Measurements from ENCODE around the gene ARHGEF39.
"Not testable (repeated sequence)": the region's sequence is repeated elsewhere in the genome, so short reads cannot be mapped to it uniquely, and the experiment has no call there.

ARHGEF39 gene

DNA sequence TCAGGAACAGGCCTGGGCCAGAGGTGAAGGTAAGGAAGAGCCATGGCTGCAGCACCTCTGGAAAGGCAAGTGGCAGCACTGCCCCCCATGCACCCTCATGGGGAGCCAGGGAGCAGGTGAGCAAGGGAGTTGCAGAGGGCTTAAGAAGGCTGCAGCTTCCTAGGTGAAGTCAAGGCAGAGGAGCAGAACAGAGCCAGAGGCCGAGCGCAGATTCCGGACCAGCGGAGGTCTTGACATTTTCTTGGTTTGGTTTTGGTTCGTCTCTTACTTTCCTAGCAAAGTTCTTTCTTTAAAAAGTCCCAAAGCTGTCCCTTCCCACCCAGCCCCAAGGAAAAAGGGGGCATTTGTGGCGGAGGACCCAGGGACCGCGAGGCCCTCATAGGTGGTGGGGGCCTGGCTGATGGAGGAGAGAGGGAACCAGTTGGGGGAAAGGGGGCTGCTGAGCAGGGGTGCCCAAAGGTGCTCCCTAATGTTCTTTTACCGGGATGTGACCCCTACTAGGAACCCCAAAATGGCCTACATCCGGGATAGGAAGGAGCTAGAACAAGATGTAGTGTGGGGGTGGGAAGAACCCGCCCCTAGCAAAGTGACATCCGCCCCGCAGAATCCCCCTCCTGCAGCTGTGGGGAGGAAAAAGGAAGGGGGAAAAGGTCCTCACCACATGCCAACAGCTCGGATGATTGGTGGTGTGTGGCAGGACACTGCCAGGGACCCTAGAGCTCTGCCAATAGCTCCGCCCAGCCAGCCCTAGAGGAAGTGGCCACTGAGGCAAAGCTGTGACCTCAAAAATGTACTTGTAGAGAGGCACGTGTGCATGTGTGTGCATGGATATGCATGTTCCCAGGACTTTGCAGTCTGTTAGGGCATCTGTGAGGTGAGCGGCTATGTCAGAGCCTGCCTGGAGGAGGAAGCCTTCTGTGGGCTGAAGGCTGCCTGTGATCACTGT lies 45.9 kb downstream of the ARHGEF39 start:
- peak; percentile 29 to 33 for DNase-seq (ENCODE audit: low read depth in 2 of 2)

DNA sequence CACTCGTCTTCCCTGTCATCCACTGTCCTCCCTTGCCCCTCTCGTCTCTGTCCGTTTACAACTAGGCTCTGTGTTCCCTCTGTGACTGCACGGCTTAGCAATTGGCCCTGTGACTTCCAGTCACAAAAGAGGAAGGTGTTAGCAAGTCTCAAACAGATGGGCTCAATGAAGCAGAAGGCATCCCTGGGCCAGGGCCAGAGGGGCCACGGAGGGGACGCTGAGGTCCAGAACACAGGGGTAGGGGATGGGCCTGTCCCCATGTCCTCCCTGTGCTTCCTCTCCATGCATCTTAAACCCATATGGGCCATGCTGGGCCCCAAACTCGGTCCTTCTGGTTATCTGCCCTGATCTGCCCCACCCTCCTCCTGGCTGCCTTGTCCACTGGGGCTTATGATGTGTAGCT lies 46.7 kb downstream of the ARHGEF39 start, which contains the start of gene CD72:
Gene CD72, minus strand, starts transcription at position 89 of the 403 bp plus-strand sequence. CDS start 110 bp downstream, outside the sequence.
- DNase-seq (ENCODE audit: low read depth in 2 of 2) = no peak

DNA sequence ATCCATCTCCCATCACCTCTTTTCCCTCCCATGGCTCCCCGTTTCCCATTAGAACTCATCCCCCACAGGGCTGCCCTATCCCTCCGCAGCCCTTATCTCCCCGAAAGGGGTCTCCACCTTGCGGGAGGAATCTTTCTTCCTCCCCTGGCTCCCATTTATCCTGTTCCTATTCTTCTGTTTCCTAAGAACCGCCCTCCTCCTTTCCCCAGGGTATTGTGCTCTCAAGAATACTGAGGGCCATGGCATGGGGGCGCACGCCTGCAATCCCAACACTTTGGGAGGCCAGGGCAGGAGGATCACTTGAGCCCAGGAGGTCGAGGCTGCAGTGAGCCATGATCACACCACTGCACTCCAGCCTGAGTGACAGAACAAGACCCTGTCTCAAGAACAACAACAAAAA lies 47.4 kb downstream of the ARHGEF39 start:
- DNase-seq (ENCODE audit: low read depth in 2 of 2) = no peak

DNA sequence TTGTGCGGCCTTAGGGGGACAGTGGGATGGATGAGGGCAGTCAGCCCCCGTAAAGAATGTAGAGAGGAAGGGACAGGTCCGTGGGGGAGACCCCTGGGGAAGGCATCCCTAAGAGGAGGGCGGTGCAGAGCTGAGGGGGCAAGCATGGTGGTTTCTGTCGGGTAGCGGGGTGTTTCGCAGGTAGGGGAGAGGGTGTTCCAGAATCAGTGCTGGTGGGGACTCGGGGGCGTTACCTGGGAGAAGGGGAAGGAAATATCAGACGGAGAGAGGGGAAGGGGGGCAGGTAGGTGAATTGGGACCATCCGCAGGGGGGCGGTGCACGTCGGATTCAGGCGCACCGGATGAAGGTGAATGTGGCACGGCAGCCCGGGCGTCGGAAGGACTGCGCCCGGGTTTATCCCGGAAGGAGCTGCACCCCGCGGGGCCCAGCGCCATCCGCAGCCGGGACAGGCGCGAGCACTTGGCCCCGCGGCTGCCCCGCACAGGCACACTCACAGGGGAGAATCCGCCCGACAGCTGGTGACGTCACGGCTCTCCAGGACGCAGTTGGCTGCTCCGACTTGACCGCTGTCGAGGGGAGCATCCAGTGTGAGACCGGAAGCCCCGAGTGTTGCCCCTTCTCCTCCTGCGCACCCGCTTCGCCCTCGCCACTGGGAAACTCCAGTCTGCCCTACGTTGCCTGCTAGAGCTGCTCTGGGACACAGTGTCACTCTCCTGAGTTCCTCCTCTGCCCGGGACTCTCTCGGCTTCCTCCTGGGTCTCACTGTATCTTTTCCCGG lies 48.1 kb downstream of the ARHGEF39 start:
- DNase-seq (ENCODE audit: low read depth in 2 of 2) = peak; percentile 27 to 46

DNA sequence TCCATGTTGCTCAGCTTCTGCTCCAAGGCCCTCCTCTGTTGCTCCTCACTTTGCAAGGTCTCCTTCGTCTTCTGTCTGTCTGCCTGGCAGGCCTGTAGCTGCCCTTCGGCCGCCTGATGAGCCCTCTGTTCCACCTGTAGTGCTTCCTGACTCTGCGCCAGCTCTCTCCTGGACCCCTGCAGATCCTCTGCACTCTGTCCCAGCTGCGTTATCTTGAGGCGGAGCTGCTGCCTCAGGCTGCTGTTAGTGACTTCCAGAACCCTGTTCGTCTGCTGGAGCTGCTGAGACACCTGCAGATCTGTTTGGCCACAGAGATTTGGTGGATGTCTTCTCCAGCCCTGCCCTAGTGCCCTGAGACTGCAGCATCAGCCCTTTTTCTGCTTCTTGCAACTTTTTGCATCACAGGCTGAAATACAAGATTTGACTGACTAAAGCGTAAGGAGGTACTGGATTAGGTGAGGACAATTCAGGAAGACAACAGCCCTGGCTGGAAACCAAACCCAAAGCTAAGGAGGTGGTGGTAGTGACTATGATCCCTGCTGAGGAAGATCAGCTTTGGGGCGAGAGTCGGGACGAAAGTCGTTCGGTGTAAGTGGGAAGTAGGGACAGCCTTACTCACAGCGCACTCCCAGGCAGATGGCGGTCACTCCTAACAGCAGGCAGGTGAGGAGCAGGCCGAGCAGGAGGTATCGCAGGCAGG lies 48.9 kb downstream of the ARHGEF39 start:
- DNase-seq (ENCODE audit: low read depth in 2 of 2) = no peak

DNA sequence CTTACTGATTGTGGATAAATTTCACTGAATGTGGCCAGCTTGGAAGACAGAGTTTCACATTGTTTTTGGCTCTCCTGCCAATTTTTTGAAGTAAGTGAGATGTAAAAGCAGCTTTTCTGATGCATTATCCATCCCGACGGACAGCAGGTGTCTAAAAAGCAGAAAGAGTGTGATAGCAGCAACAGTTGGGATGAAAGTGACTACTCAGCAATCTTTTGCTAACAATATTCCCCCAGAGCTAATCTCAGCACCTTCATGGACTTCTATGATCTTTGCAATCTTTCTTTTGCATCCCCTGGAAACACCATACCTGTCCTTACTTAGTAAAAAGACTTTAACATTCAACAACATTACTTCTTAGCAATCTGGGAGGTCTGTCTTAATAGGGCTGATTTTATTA lies 52.2 kb downstream of the ARHGEF39 start:
- no peak for DNase-seq (ENCODE audit: low read depth in 2 of 2)

DNA sequence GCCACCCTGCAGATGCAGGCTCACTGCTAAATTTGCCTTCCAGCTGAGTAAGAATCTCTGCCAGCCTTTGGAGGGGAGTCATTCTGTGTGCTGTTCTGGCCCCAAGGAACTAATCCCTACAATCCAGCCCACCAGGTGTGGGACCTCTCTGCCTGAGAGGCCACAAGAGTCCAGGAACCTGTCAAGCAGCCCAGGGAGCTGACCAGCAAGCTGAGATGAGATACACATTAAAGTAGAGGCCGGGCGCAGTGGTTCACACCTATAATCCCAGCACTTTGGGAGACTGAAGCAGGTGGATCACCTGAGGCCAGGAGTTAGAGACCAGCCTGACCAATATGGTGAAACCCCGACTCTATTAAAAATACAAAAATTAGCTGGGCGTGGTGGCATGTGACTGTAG lies 52.9 kb downstream of the ARHGEF39 start:
- DNase-seq (ENCODE audit: low read depth in 2 of 2) = not testable (repeated sequence)

DNA sequence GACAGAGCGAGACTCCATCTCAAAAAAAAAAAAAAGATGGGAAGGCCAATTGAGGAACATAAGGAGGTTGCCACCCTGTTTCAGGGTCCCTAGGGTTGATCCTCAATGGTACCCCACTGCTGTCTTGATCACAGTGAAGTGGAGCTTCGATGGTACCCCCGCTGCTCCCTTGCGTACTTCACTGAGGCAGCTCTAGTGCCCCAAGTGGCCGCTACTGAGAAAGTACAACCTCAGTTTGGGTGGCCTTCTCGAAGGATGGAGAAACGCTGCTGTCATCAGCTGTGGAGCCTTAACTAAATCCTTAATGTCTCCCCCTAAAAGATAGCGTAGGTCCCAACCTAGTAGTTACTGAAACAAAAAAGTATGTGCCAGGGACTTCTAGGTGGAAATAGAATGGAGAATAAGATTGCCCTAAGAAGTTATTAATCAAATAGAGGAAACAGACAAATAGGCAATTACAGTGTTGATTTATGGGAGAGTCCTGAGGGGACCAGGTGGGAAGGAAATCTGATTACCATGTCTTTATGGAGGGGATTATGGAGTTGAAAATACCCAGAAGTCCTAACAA lies 53.7 kb downstream of the ARHGEF39 start:
- DNase-seq (ENCODE audit: low read depth in 2 of 2) = peak; percentile 15 to 48

DNA sequence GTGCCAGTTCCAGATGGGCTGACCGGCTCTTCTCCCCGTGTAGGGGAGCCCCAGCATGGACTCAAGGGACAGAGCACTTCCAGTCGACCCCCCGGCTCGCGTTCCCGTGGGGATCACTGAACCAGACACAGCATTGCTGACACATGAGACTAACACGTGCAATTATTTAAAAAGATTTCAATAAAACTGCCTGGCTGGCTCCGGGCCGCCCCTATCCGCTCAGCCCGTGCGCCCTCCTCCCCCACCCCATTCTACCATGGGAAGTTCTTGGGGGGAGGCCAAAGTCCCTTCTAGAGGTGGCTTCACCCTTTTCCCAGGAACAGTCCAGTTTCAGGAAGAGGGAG lies 55.2 kb downstream of the ARHGEF39 start:
- no peak for DNase-seq (ENCODE audit: low read depth in 2 of 2)
